Caco-2 (cell line): ENCODE results near the gene ANKRD16. TPM values are rescaled to one million over a fixed set of nuclear protein-coding genes. Genes with fewer than 3 reads are reported as not detected.
"Not testable (repeated sequence)": the region's sequence is repeated elsewhere in the genome, so short reads cannot be mapped to it uniquely, and the experiment has no call there.

Source experiments
- BruUV-seq: library from RNA; stranded (reverse); fragments of 400-500 nt; replicated peaks from 2 replicates; lab custom pipeline; 2021; lab: Mats Ljungman, UMichigan
- CTCF ChIA-PET: fragments of 300-600 bp; sonication (Branson Sonifier 250); formaldehyde crosslinking; loops from one replicate; lab custom pipeline; 2022; ENCODE audit warnings: antibody characterized with exemption; lab: Charles Lee
- POLR2A ChIA-PET: fragments of 300-600 bp; sonication (Branson Sonifier 250); formaldehyde crosslinking; loops from one replicate; lab custom pipeline; 2022; ENCODE audit warnings: antibody characterized with exemption; lab: Charles Lee
- DNase-seq, 2 experiments: peaks; one replicate each; pipeline versions ENCODE4 v3.0.0 to v3.0.0-alpha.2; 2020 to 2022
- H3K27me3 ChIP-seq: replicated peaks from 2 replicates; pipeline ENCODE4 v1.6.0; 2011; ENCODE audit warnings: low read length; ENCODE audit not compliant: control insufficient read depth, insufficient read depth
- H3K36me3 ChIP-seq: 2 replicates; pipeline ENCODE4 v1.5.1; 2011; ENCODE audit warnings: low read length; ENCODE audit not compliant: control insufficient read depth, insufficient read depth
- H3K4me1 ChIP-seq: fragments of 250-450 bp; sonication (Bioruptor Pico); 2 replicates; pipeline ENCODE4 v1.5.1; 2020; ENCODE audit warnings: mild to moderate bottlenecking
- H3K4me3 ChIP-seq: 2 replicates; pipeline ENCODE4 v1.5.1; 2011; ENCODE audit warnings: low read depth, mild to moderate bottlenecking, control low read depth, low read length
- H3K9me3 ChIP-seq: fragments of 250-450 bp; sonication (Bioruptor Pico); 2 replicates; pipeline ENCODE4 v1.5.1; 2020; ENCODE audit warnings: mild to moderate bottlenecking, moderate library complexity
- H3K27ac Mint-ChIP-seq: one replicate; pipeline ENCODE4 v1.8.0; 2022; ENCODE audit warnings: mixed read lengths; ENCODE audit not compliant: unreplicated experiment
- H3K27me3 Mint-ChIP-seq: one replicate; pipeline ENCODE4 v1.8.0; 2022; ENCODE audit warnings: mixed read lengths; ENCODE audit not compliant: insufficient read depth, unreplicated experiment
- H3K36me3 Mint-ChIP-seq: one replicate; pipeline ENCODE4 v1.8.0; 2022; ENCODE audit warnings: mild to moderate bottlenecking, mixed read lengths; ENCODE audit not compliant: insufficient read depth, unreplicated experiment
- H3K4me1 Mint-ChIP-seq: one replicate; pipeline ENCODE4 v1.8.0; 2022; ENCODE audit warnings: low read depth, mixed read lengths; ENCODE audit not compliant: unreplicated experiment
- H3K4me3 Mint-ChIP-seq: one replicate; pipeline ENCODE4 v1.8.0; 2022; ENCODE audit warnings: mild to moderate bottlenecking, moderate library complexity, mixed read lengths; ENCODE audit not compliant: unreplicated experiment
- H3K9me3 Mint-ChIP-seq: one replicate; pipeline ENCODE4 v1.8.0; 2022; ENCODE audit warnings: mixed read lengths; ENCODE audit not compliant: unreplicated experiment
- CTCF ChIP-seq, 2 experiments: fragments of 200-600 bp in 1 of 2; IDR thresholded peaks; 1 replicate in 1 of 2; 2 replicates in 1 of 2; pipeline versions ENCODE4 v1.5.1 to v1.8.0; 2011 to 2022; ENCODE audit warnings: antibody characterized with exemption in 1 of 2, control low read depth in 1 of 2, inconsistent platforms in 1 of 2, low read depth in 1 of 2, low read length in 1 of 2, mild to moderate bottlenecking in 1 of 2, moderate library complexity in 1 of 2; ENCODE audit not compliant: insufficient read depth in 1 of 2, severe bottlenecking in 1 of 2, unreplicated experiment in 1 of 2
- intact Hi-C: fragments of 100-400 bp; cut with micrococcal nuclease; formaldehyde crosslinking; loops from one replicate; pipeline ENCODE4 v1.10.0; 2022; ENCODE audit not compliant: unreplicated experiment
- total RNA-seq: library from RNA; stranded (reverse); gene quantifications from 2 replicates; pipeline ENCODE4 v1.2.3, GENCODE V29; 2022

ANKRD16 gene
- total RNA-seq, 1 experiment from 2014 or later = 20.2 TPM

GRCh38 chr10:5913736-5914135 is 24.0 kb upstream of the ANKRD16 start:
- Mint-ChIP-seq H3K27ac (no peak overlapping the region), H3K4me1 (no peaks in the 10 kb centered on the region), H3K36me3 (peaks cover 49% of the 10 kb centered on the region), H3K4me3 (no peak overlapping the region), H3K9me3 (no peaks in the 10 kb centered on the region), H3K27me3 (no peaks in the 10 kb centered on the region)
- CTCF ChIA-PET = interaction anchor here (0.6 kb wide), 1 partner anchor 1087 kb away, joined by 6 read pairs; no protein-coding TSS in a partner anchor
- Histone ChIP-seq H3K27me3 (no peaks in the 10 kb centered on the region), H3K36me3 (peaks cover 2% of the 10 kb centered on the region), H3K9me3 (no peaks in the 10 kb centered on the region), H3K4me3 (no peak overlapping the region), H3K4me1 (no peaks in the 10 kb centered on the region)
- no peak for TF ChIP-seq CTCF (IDR thresholded peaks at IDR 0.05; ENCODE audit: insufficient read depth in 1 of 2, low read depth in 1 of 2, low read length in 1 of 2, severe bottlenecking in 1 of 2, unreplicated experiment in 1 of 2)
- BruUV-seq = no TSS peak
- DNase-seq = no peak
- intact Hi-C loops = no loop called here
- POLR2A ChIA-PET = no interaction called here

- Mint-ChIP-seq H3K4me3 (no peak overlapping the region), H3K27ac (no peak overlapping the region), H3K36me3 (peaks cover 64% of the 10 kb centered on the region), H3K27me3 (no peaks in the 10 kb centered on the region), H3K9me3 (no peaks in the 10 kb centered on the region), H3K4me1 (no peaks in the 10 kb centered on the region)
- no TSS peak for BruUV-seq
- DNase-seq = no peak
- no peaks in the 10 kb centered on the region for H3K4me1 ChIP-seq
- H3K36me3 ChIP-seq = peaks cover 2% of the 10 kb centered on the region
- H3K27me3 ChIP-seq = no peaks in the 10 kb centered on the region
- CTCF ChIA-PET = no interaction called here
- no peak for TF ChIP-seq CTCF (IDR thresholded peaks at IDR 0.05; ENCODE audit: insufficient read depth in 1 of 2, low read depth in 1 of 2, low read length in 1 of 2, severe bottlenecking in 1 of 2, unreplicated experiment in 1 of 2)
- intact Hi-C loops = no loop called here
- no peak overlapping the region for H3K4me3 ChIP-seq
- POLR2A ChIA-PET = no interaction called here
- no peaks in the 10 kb centered on the region for H3K9me3 ChIP-seq
These were observed 22.0 kb upstream of the ANKRD16 start for GRCh38 chr10:5911670-5912069.

GRCh38 chr10:5910323-5911100 is 20.8 kb upstream of the ANKRD16 start:
- peaks cover 5% of the 10 kb centered on the region for H3K36me3 ChIP-seq
- Mint-ChIP-seq H3K4me1 (no peaks in the 10 kb centered on the region), H3K27ac (no peak overlapping the region), H3K4me3 (no peak overlapping the region), H3K27me3 (no peaks in the 10 kb centered on the region), H3K9me3 (no peaks in the 10 kb centered on the region), H3K36me3 (peaks cover 58% of the 10 kb centered on the region)
- H3K27me3 ChIP-seq = no peaks in the 10 kb centered on the region
- no peaks in the 10 kb centered on the region for H3K4me1 ChIP-seq
- intact Hi-C loops = no loop called here
- DNase-seq = no peak
- TF ChIP-seq CTCF (IDR thresholded peaks at IDR 0.05; ENCODE audit: insufficient read depth in 1 of 2, low read depth in 1 of 2, low read length in 1 of 2, severe bottlenecking in 1 of 2, unreplicated experiment in 1 of 2) = no peak
- H3K4me3 ChIP-seq = no peak overlapping the region
- ChIA-PET CTCF (no interaction called here), POLR2A (no interaction called here)
- H3K9me3 ChIP-seq = no peaks in the 10 kb centered on the region
- BruUV-seq = no TSS peak

GRCh38 chr10:5908676-5909075 is 19.0 kb upstream of the ANKRD16 start:
- H3K36me3 Mint-ChIP-seq = peaks cover 54% of the 10 kb centered on the region
- H3K36me3 ChIP-seq, H3K4me3 ChIP-seq, CTCF ChIA-PET, H3K9me3 Mint-ChIP-seq, BruUV-seq, H3K4me1 Mint-ChIP-seq, H3K9me3 ChIP-seq, H3K27ac Mint-ChIP-seq, H3K27me3 Mint-ChIP-seq, DNase-seq, H3K4me1 ChIP-seq, H3K27me3 ChIP-seq, intact Hi-C loops, H3K4me3 Mint-ChIP-seq: not testable (repeated sequence)
- POLR2A ChIA-PET = interaction anchor here (1.0 kb wide), 1 partner anchor 19 kb away, joined by 5 read pairs; the partner anchor contains the start of gene FBH1
